Muscle layer of duodenum (tissue), 2 donors: ENCODE results near the gene CCDC88C.

Source experiments
- H3K27ac ChIP-seq: one replicate; pipeline ENCODE4 v1.7.0; 2013; ENCODE audit warnings: mild to moderate bottlenecking, low read length
- H3K27me3 ChIP-seq: one replicate; pipeline ENCODE4 v1.7.0; 2013; ENCODE audit warnings: low read depth, mild to moderate bottlenecking, control low read depth, low read length
- H3K36me3 ChIP-seq, 2 donors: one replicate each; pipeline ENCODE4 v1.7.0; 2013; ENCODE audit warnings: low read length in 2 of 2, control low read depth in 1 of 2, mild to moderate bottlenecking in 1 of 2; ENCODE audit not compliant: insufficient read depth in 2 of 2, control insufficient read depth in 1 of 2
- H3K4me1 ChIP-seq, 2 donors: one replicate each; pipeline ENCODE4 v1.7.0; 2013; ENCODE audit warnings: low read length in 2 of 2, mild to moderate bottlenecking in 2 of 2, control low read depth in 1 of 2, moderate library complexity in 1 of 2; ENCODE audit not compliant: insufficient read depth in 2 of 2, control insufficient read depth in 1 of 2
- H3K4me3 ChIP-seq, 2 donors: one replicate each; pipeline ENCODE4 v1.7.0; 2013; ENCODE audit warnings: low read length in 2 of 2, low read depth in 1 of 2, mild to moderate bottlenecking in 1 of 2
- H3K9me3 ChIP-seq, 2 donors: one replicate each; pipeline ENCODE4 v1.7.0; 2013; ENCODE audit warnings: low read length in 2 of 2, control low read depth in 1 of 2, mild to moderate bottlenecking in 1 of 2; ENCODE audit not compliant: control insufficient read depth in 1 of 2
- donor health status: healthy.

The CCDC88C gene

GRCh38 chr14:91417120-91417982 is at the start of gene CCDC88C:
CCDC88C (minus strand) TSS chr14:91417820; CDS start chr14:91417690, 130 bp downstream.
- H3K9me3 ChIP-seq = no peaks in the 10 kb centered on the region
- H3K4me1 ChIP-seq = peaks cover 4 to 17% of the 10 kb centered on the region in 2 donors
- H3K27me3 ChIP-seq = no peaks in the 10 kb centered on the region
- H3K27ac ChIP-seq = peak within 1 kb of the TSS; percentile 60
- no peaks in the 10 kb centered on the region for H3K36me3 ChIP-seq
- H3K4me3 ChIP-seq = peak within 1 kb of the TSS; percentile 70 to 71

DNA sequence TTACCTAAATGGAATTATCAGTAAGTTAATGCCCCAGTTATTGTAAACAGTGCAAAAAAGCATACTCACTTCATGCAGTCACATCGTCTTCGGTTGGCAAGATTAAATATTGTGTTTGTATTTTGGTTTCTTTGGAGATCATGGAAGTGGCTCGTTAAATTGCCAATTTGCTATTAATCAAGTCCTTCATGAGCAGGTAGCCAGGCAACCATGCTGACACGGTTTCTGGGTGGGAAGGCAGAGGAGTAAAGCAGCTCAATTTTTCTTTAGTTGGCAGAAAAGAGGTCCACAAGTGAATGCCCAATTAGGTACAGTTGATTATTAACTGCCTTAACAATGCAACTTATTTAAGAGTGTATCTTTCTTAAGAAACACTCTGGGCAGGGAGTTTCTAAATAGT is 48.6 kb upstream of the CCDC88C start:
- Histone ChIP-seq H3K4me3 (no peak overlapping the region), H3K9me3 (no peaks in the 10 kb centered on the region), H3K36me3 (peaks cover 47 to 49% of the 10 kb centered on the region in 2 donors), H3K27me3 (no peaks in the 10 kb centered on the region), H3K27ac (no peak overlapping the region), H3K4me1 (peaks cover 0 to 19% of the 10 kb centered on the region in 2 donors)

- peaks cover 43 to 48% of the 10 kb centered on the region in 2 donors for H3K36me3 ChIP-seq
- no peaks in the 10 kb centered on the region for H3K9me3 ChIP-seq
- H3K27me3 ChIP-seq = no peaks in the 10 kb centered on the region
- H3K27ac ChIP-seq = no peak overlapping the region
- H3K4me3 ChIP-seq = no peak overlapping the region
- peaks cover 0 to 19% of the 10 kb centered on the region in 2 donors for H3K4me1 ChIP-seq
These were observed 47.1 kb upstream of the CCDC88C start for GRCh38 chr14:91464615-91465205.

DNA sequence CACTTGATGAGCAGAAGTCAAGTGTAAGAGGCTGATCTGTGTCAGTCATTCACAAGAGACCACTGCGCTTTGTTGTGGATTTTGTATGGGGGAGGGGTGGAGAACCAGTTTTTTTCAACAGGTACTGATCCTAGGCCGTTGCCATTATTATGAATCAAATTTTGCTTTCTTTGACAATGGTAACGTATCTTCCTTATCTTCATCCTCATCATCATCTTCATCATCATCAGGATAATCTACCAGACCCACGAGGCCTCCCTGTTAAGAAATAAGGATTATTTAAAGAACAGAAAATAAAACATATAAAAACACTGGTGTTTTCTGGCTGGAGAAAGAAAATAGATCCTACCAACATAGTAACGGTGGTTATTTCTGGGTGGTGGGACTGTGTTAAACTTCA is 41.0 kb upstream of the CCDC88C start:
- H3K27me3 ChIP-seq = no peaks in the 10 kb centered on the region
- H3K4me1 ChIP-seq = no peaks in the 10 kb centered on the region
- no peak overlapping the region for H3K27ac ChIP-seq
- no peak overlapping the region for H3K4me3 ChIP-seq
- H3K9me3 ChIP-seq = no peaks in the 10 kb centered on the region
- peaks cover 37 to 62% of the 10 kb centered on the region in 2 donors for H3K36me3 ChIP-seq

GRCh38 chr14:91456283-91456682 is 38.7 kb upstream of the CCDC88C start:
- no peaks in the 10 kb centered on the region for H3K4me1 ChIP-seq
- no peaks in the 10 kb centered on the region for H3K9me3 ChIP-seq
- peaks cover 23 to 46% of the 10 kb centered on the region in 2 donors for H3K36me3 ChIP-seq
- H3K27me3 ChIP-seq = no peaks in the 10 kb centered on the region
- no peak overlapping the region for H3K4me3 ChIP-seq
- H3K27ac ChIP-seq = no peak overlapping the region

- no peaks in the 10 kb centered on the region for H3K4me1 ChIP-seq
- H3K9me3 ChIP-seq = no peaks in the 10 kb centered on the region
- H3K27me3 ChIP-seq = no peaks in the 10 kb centered on the region
- no peak overlapping the region for H3K4me3 ChIP-seq
- peaks cover 14 to 29% of the 10 kb centered on the region in 2 donors for H3K36me3 ChIP-seq
- H3K27ac ChIP-seq = no peak overlapping the region
These were observed 37.0 kb upstream of the CCDC88C start for GRCh38 chr14:91454580-91454979.

DNA sequence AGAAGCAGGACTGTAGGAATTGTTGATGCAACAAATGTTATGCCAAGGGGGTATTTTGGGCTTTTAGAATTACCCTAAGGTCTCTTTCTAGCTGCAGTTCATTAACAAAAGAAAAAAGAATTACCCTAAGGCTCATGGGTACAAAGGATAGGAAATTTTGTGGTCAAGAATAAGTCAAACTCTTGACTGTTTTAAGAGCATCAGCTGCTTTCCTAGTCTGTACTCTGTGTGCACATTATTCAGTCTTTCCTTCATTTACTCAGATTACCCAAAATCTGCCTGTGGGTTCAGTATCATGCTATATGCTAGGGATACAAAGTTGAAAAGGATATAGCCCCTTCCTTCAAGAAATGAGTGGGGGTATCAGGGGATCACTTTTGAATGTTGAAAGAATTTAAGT is 36.5 kb upstream of the CCDC88C start:
- Histone ChIP-seq H3K36me3 (peaks cover 14 to 25% of the 10 kb centered on the region in 2 donors), H3K4me3 (no peak overlapping the region), H3K4me1 (no peaks in the 10 kb centered on the region), H3K27ac (no peak overlapping the region), H3K27me3 (no peaks in the 10 kb centered on the region), H3K9me3 (no peaks in the 10 kb centered on the region)

GRCh38 chr14:91453744-91454143 is 36.1 kb upstream of the CCDC88C start:
- Histone ChIP-seq H3K9me3 (no peaks in the 10 kb centered on the region), H3K36me3 (peaks cover 12 to 21% of the 10 kb centered on the region in 2 donors), H3K4me1 (no peaks in the 10 kb centered on the region), H3K4me3 (no peak overlapping the region), H3K27ac (no peak overlapping the region), H3K27me3 (no peaks in the 10 kb centered on the region)

DNA sequence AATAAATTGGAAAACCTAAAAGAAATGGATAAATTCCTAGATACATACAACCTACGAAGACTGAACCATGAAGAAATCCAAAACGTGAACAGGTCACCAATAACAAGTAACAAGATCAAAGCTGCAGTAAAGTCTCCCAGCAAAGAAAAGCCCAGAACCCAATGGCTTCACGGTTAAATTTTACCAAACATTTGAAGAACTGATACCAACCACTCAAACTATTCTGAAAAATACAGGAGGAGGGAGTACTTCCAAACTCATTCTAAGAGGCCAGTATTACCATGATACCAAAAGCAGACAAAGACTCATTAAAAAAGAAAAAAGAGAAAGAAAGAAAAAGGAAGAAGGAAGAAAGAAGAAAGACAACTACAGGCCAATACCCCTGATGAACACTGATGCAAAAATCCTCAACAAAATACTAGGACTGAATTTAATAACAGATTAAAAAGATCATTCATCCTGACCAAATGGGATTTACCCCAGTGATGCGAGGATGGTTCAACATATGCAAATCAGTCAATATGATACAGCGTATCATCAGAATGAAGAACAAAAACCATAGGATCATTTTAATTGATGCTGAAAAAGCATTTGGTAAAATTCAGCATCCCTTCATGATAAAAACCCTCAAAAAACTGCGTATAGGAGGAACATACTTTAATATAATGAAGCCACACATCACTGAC is 26.9 kb upstream of the CCDC88C start:
- no peaks in the 10 kb centered on the region for H3K4me1 ChIP-seq
- no peaks in the 10 kb centered on the region for H3K27me3 ChIP-seq
- no peaks in the 10 kb centered on the region for H3K9me3 ChIP-seq
- H3K36me3 ChIP-seq = no peaks in the 10 kb centered on the region
- H3K27ac ChIP-seq = no peak overlapping the region
- H3K4me3 ChIP-seq = no peak overlapping the region

DNA sequence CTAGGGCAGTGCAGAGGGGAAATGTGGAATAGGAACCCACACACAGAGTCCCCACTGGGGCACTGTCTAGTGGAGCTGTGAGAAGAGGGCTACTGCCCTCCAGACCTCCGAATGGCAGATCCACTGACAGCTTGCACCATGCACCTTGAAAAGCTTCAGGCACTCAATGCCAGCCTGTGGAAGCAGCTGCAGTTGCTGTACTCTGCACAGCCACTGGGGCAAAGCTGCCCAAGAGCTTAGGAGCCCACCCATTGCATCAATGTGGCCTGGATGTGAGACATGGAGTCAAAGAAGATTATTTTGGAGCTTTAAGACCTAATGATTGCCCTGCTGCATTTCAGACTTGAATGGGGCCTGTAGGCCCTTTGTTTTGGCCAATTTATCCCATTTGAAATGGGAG is 21.7 kb upstream of the CCDC88C start:
- H3K36me3 ChIP-seq = no peaks in the 10 kb centered on the region
- no peaks in the 10 kb centered on the region for H3K27me3 ChIP-seq
- H3K9me3 ChIP-seq = no peaks in the 10 kb centered on the region
- no peak overlapping the region for H3K27ac ChIP-seq
- no peaks in the 10 kb centered on the region for H3K4me1 ChIP-seq
- H3K4me3 ChIP-seq = no peak overlapping the region

- H3K9me3 ChIP-seq = no peaks in the 10 kb centered on the region
- no peak overlapping the region for H3K27ac ChIP-seq
These were observed 21.2 kb upstream of the CCDC88C start for GRCh38 chr14:91438845-91439244.

More at GRCh38 chr14:91438845-91439244, 21.2 kb upstream of the CCDC88C start:
- Histone ChIP-seq H3K4me1 (no peaks in the 10 kb centered on the region), H3K36me3 (no peaks in the 10 kb centered on the region), H3K4me3 (no peak overlapping the region), H3K27me3 (no peaks in the 10 kb centered on the region)
